Activated gamma-delta T cell treated with Interleukin-2 at 50 U/mL for 16 hours (primary cell): ENCODE data around the gene MACROD2.
"Not testable (repeated sequence)": the region's sequence is repeated elsewhere in the genome, so short reads cannot be mapped to it uniquely, and the experiment has no call there.

Experiments used
- DNase-seq: peaks from one replicate; pipeline ENCODE4 v3.0.0-alpha.2; 2020

MACROD2 gene

GRCh38 chr20:15336011-15336410 is 1340.7 kb downstream of the MACROD2 start:
- DNase-seq: no peak

GRCh38 chr20:15336536-15336935 is 1341.2 kb downstream of the MACROD2 start:
- no peak for DNase-seq

- no peak for DNase-seq
Measured at GRCh38 chr20:15339264-15339663, 1343.9 kb downstream of the MACROD2 start.

- DNase-seq: no peak
Measured at GRCh38 chr20:15342991-15343523, 1347.7 kb downstream of the MACROD2 start.

GRCh38 chr20:15345287-15345686 is 1350.0 kb downstream of the MACROD2 start:
- DNase-seq: no peak

DNA sequence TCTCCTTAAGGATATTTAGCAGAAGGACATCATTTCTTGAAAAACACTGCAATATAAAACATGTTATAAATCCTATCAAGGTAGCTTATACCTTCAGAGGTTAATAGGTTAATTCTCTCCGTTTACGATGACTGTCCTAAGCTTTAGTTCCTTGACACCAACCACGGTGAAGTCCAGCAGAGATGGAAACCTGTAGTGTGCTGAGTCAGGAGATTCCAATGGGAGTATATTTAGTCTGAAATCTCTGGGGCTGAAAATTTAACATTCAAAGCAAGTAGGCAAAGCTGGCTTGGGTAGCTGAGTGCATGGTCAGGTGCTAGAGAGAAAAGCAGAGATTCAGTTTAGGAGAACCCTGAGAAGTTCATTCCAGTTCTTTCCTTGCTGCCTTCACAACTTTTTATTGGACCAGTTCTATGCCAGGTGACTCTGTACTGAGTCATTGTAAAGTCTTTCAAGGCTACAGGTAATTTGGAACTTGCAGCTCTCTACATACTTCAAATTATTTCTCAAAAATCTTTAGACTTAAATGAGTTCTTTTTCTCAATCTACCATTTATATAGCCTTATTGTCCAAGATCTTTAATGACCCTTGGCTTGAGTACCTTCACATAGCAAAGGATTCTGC is 1351.5 kb downstream of the MACROD2 start:
- no peak for DNase-seq

- DNase-seq: no peak
Measured at GRCh38 chr20:15359056-15359455, 1363.7 kb downstream of the MACROD2 start.

GRCh38 chr20:15362849-15363248 is 1367.5 kb downstream of the MACROD2 start:
- DNase-seq: no peak

DNA sequence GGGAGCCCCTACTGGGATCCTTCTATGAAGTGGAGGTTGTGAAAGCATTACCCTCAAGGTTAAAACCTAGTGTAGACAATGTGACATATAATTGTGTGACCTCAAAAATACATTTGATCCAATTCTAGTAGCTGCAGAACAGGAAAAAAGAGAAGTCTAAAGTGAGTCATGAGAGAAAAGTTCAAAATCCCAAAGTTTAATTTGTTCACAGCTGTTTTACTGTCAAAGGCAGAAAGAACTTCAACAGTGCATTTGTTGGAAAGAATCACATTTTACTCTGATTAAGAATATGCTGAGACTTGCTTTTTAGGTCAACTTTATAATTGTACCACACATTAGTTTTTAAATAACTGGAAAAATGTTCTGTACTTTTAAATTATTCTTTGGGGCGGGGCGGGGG is 1369.5 kb downstream of the MACROD2 start:
- DNase-seq: no peak

GRCh38 chr20:15370370-15370769 is 1375.1 kb downstream of the MACROD2 start:
- DNase-seq: no peak

- DNase-seq: no peak
Measured at GRCh38 chr20:15374682-15375081, 1379.4 kb downstream of the MACROD2 start.

DNA sequence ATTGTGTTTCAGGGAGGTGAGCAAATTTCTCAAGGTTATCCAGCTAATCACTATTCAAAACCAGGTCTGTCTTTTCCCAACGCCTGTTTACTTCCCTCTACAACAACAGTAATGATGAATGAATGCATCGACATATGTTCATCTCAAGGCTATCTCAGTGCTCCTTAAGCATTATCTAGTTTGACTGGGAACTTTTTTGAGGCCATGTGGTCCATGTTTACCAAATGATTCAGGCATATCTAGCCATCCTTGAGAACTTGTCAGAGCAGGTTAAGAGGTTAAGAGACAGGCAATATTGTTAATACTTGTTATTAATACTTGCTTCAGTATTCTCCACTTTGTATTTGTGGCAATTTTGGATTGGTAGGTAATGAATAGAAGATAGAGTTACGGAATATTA is 1380.5 kb downstream of the MACROD2 start:
- no peak for DNase-seq

GRCh38 chr20:15377603-15378002 is 1382.3 kb downstream of the MACROD2 start:
- DNase-seq: not testable (repeated sequence)

- DNase-seq: no peak
Measured at GRCh38 chr20:15378151-15378550, 1382.8 kb downstream of the MACROD2 start.

GRCh38 chr20:15379681-15380296 is 1384.5 kb downstream of the MACROD2 start:
- no peak for DNase-seq

- no peak for DNase-seq
Measured at GRCh38 chr20:15380770-15381169, 1385.5 kb downstream of the MACROD2 start.

DNA sequence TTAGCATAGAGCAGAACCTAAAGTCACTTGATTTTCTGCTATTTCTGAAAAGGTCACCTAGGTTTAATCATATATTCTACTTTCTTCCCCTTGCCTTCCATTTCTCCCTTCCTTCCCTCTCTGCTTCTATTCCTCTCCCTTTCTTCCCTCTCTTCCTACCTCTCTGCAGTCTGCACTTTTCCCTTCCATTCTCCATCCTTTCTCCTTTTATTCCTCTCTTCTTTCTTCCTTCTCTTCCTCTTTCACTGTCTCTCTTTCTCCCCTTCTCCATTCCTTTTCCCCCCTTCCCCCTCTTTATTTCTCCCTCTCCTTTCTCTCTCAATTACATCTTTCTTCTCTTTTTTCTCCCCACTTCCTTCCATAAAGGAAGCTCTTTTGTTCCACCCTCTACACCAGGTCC is 1391.9 kb downstream of the MACROD2 start:
- DNase-seq: no peak

- DNase-seq: no peak
Measured at GRCh38 chr20:15395457-15395856, 1400.1 kb downstream of the MACROD2 start.

DNA sequence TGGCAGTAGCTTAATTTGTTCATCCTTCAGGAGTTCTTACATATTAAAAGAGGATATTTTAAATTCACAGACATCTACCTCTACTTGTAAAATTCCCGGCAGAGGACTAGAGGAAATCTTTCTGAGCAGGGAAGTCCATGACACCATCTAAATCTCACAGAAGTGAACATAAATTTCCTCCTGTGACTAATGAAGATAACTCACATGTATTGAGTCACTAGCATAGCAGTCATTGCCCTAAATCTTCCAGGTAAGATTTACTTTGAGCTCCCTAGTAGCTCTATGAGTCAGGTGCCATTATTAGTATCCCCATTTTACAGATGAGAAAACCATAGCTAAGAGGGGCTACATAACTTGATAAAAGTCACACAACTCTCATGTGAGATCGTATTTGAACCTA is 1400.7 kb downstream of the MACROD2 start:
- DNase-seq: no peak

DNA sequence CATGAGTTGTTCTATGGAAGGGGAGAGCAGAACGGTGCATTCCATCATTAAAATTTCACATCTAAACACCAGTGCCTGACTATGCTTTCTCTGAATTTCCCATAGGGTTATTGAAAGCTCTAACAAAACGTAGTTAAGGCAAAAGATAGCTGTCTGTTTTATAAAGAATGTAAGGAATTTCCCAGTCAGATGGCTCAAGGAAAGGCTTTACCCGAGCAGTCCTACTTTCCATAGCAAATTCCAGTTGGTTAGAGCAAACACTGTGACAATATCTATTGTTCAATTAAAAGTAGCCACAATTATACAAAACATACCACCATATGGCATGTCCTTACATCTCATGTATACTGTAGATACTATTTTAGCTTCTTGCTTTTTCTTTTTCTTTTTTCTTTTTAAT is 1401.6 kb downstream of the MACROD2 start:
- DNase-seq: no peak

DNA sequence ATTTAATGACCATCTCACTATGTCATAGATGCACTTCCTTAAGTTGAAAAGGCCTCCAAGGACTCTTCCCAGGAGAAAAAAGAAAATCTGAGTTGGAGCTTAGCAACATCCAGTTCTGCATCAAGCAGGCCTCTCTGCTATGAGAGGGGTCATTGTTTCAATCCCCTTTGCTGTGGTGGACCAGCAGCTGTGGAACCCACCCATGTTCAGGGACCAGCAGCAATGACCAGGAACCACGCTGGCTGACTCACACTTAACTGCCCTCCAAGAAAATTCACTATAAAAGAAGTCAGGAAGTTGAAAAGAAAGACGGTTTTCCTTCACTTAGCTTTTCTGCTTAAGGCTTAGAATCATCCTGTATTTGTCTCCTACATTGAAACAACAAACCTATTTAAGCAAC is 1404.5 kb downstream of the MACROD2 start:
- no peak for DNase-seq

DNA sequence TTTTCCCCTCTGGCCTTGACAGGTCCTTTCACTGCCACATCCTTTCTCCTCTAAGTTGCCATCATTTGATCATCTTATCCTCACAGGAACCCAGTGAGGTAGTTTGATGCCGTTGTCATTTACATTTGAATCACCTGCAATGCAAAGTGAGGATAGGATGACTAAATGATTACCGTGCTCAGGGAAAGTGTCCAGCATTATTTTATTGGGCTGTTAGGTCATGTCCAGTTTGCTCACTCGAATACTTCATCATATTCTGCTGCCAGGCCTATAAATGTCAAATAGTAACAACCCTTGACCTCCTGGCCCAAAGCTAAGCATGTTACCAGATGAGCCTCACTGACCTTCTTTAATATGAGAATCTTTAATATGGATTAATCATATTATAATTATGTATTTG is 1410.8 kb downstream of the MACROD2 start:
- DNase-seq: no peak

DNA sequence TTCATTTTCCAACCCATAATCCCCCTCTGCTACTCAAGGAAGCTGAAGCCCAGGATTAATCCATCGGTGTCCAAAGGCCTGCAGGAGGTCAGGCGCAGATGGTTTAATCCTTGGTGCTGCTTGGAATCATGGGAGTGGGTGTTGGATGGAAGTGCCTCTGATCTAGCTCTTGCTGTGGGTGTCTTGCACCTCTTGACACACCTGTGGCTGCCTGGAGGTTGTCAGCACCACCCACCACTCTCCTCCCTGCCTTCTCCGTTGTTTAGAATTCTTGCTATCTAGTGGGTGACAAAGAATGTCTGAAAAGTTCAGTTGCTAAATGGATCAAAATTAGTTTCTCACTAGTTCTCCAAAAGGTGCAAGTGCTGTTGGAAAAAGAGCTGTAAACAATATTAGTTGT is 1416.5 kb downstream of the MACROD2 start:
- DNase-seq: no peak

- DNase-seq: no peak
Measured at GRCh38 chr20:15415908-15416307, 1420.6 kb downstream of the MACROD2 start.

- DNase-seq: no peak
Measured at GRCh38 chr20:15419856-15420255, 1424.5 kb downstream of the MACROD2 start.
